Epidermal melanocyte (primary cell): ENCODE data around the gene UCK1.

ENCODE experiments used
- DNase-seq: peaks from one replicate; pipeline ENCODE4 v3.0.0; 2011; ENCODE audit warnings: low spot score; ENCODE audit not compliant: insufficient read length

The UCK1 gene

GRCh38 chr9:131530920-131531832, at the start of gene UCK1:
UCK1 (minus strand) TSS chr9:131531263; CDS start chr9:131531174, 89 bp downstream.
- peak; percentile 98 for DNase-seq

GRCh38 chr9:131580358-131580757, 49.3 kb upstream of the UCK1 start:
- DNase-seq, result no peak

GRCh38 chr9:131579789-131580211, 48.7 kb upstream of the UCK1 start:
- DNase-seq, result no peak

GRCh38 chr9:131578731-131579504, 47.9 kb upstream of the UCK1 start:
- no peak for DNase-seq

GRCh38 chr9:131578021-131578420, 47.0 kb upstream of the UCK1 start:
- DNase-seq, result no peak

GRCh38 chr9:131577005-131578000, 46.2 kb upstream of the UCK1 start:
- DNase-seq, result no peak

- DNase-seq, result no peak
These were observed 45.1 kb upstream of the UCK1 start for GRCh38 chr9:131575946-131576853.

- DNase-seq, result no peak
These were observed 43.9 kb upstream of the UCK1 start for GRCh38 chr9:131574730-131575640.

- no peak for DNase-seq
These were observed 36.8 kb upstream of the UCK1 start for GRCh38 chr9:131567910-131568309.

GRCh38 chr9:131566158-131566557, 35.1 kb upstream of the UCK1 start:
- DNase-seq, result no peak

- no peak for DNase-seq
These were observed 34.3 kb upstream of the UCK1 start for GRCh38 chr9:131565369-131565768.

- DNase-seq, result no peak
These were observed 31.2 kb upstream of the UCK1 start for GRCh38 chr9:131562032-131562959.

- no peak for DNase-seq
These were observed 28.4 kb upstream of the UCK1 start for GRCh38 chr9:131559421-131560000.

GRCh38 chr9:131557855-131558548, 26.9 kb upstream of the UCK1 start:
- no peak for DNase-seq

- DNase-seq, result no peak
These were observed 25.0 kb upstream of the UCK1 start for GRCh38 chr9:131555841-131556673.

- no peak for DNase-seq
These were observed 23.8 kb upstream of the UCK1 start for GRCh38 chr9:131554843-131555351.
